GM12878 (cell line): ENCODE results near the gene CBARP. TPM values are rescaled to one million over a fixed set of nuclear protein-coding genes. Genes with fewer than 3 reads are reported as not detected.

Experiments
- ATAC-seq: fragments of 200-7000 bp; cut with Tn5 transposase; 3 replicates; pipeline ENCODE4 v1.9.1; 2020; ENCODE audit warnings: mild to moderate bottlenecking, moderate library complexity
- BruUV-seq: library from RNA; stranded (reverse); fragments of 400-500 nt; replicated peaks from 2 replicates; lab custom pipeline; 2021; lab: Mats Ljungman, UMichigan
- CTCF ChIA-PET: fragments of 300-600 bp; sonication (Branson Sonifier 250); formaldehyde crosslinking; extraction: SDS; loops from one replicate; lab custom pipeline; 2021; ENCODE audit warnings: inconsistent platforms; lab: Yijun Ruan, JAX
- POLR2A ChIA-PET: fragments of 350-600 bp; formaldehyde crosslinking; extraction: SDS; loops from one replicate; lab custom pipeline; 2021; ENCODE audit warnings: inconsistent platforms; lab: Charles Lee
- RAD21 ChIA-PET: fragments of 300-600 bp; sonication (Branson Sonifier 250); formaldehyde crosslinking; loops from one replicate; lab custom pipeline; 2023; ENCODE audit warnings: antibody characterized with exemption; ENCODE audit not compliant: unreplicated experiment; lab: Charles Lee
- SMC1A ChIA-PET: fragments of 300-600 bp; sonication (Branson Sonifier 250); formaldehyde crosslinking; loops from one replicate; lab custom pipeline; 2023; ENCODE audit not compliant: unreplicated experiment, uncharacterized antibody; lab: Charles Lee
- DNase-seq: peaks from one replicate; pipeline ENCODE4 v3.0.0-alpha.2; 2011; ENCODE audit warnings: low read depth, low spot score
- FAIRE-seq: peaks from 3 replicates; lab custom pipeline; 2011; peaks lifted over from hg19 to GRCh38; lab: Jason Lieb, UNC
- H2AFZ ChIP-seq: 2 replicates; pipeline ENCODE4 v1.6.0; 2011; ENCODE audit warnings: low read depth, low read length, control low read depth; ENCODE audit not compliant: control insufficient read depth
- H3K27ac ChIP-seq: 2 replicates; pipeline ENCODE4 v1.5.1; 2011; ENCODE audit warnings: control low read depth; ENCODE audit not compliant: control insufficient read depth, insufficient read depth
- H3K27me3 ChIP-seq, 2 experiments: replicated peaks in 1 of 2; 2 replicates each; pipeline versions ENCODE4 v1.6.0 to v1.6.1; 2011; ENCODE audit warnings: low read length in 1 of 2; ENCODE audit not compliant: control insufficient read depth in 2 of 2, insufficient read depth in 2 of 2
- H3K36me3 ChIP-seq, 2 experiments: 2 replicates each; pipeline ENCODE4 v1.5.1; 2011; ENCODE audit warnings: low read length in 1 of 2; ENCODE audit not compliant: control insufficient read depth in 2 of 2, insufficient read depth in 2 of 2
- H3K4me1 ChIP-seq: 2 replicates; pipeline ENCODE4 v1.6.1; 2011; ENCODE audit warnings: mild to moderate bottlenecking, low read length, moderate library complexity, mixed read lengths; ENCODE audit not compliant: control insufficient read depth, insufficient read depth
- H3K4me2 ChIP-seq: 2 replicates; pipeline ENCODE4 v1.6.0; 2011; ENCODE audit warnings: control low read depth; ENCODE audit not compliant: control insufficient read depth, insufficient read depth
- H3K4me3 ChIP-seq: fragments of 200-600 bp; sonication (generic); 2 replicates; pipeline ENCODE4 v1.5.1; 2016
- H3K79me2 ChIP-seq: 2 replicates; pipeline ENCODE4 v1.6.0; 2011; ENCODE audit warnings: low read length; ENCODE audit not compliant: control insufficient read depth, insufficient read depth
- H3K9ac ChIP-seq: 2 replicates; pipeline ENCODE4 v1.8.0; 2011; ENCODE audit warnings: low read length, control low read depth, mixed read lengths; ENCODE audit not compliant: control insufficient read depth, insufficient read depth
- H3K9me3 ChIP-seq: replicated peaks from 3 replicates; pipeline ENCODE4 v1.5.1; 2011; ENCODE audit warnings: mild to moderate bottlenecking, low read length; ENCODE audit not compliant: control insufficient read depth, insufficient read depth
- H4K20me1 ChIP-seq: 2 replicates; pipeline ENCODE4 v1.6.0; 2011; ENCODE audit not compliant: control insufficient read depth, insufficient read depth
- GATAD2B ChIP-seq: fragments of 450-650 bp; conservative IDR thresholded peaks from 2 replicates; pipeline ENCODE4 v1.6.1; 2017; ENCODE audit warnings: low read depth, mild to moderate bottlenecking, moderate library complexity
- HDGF ChIP-seq: fragments of 450-650 bp; IDR thresholded peaks from 2 replicates; pipeline ENCODE4 v1.6.1; 2016; ENCODE audit warnings: antibody characterized with exemption
- JUNB ChIP-seq: IDR thresholded peaks from 2 replicates; pipeline ENCODE4 v1.6.1; 2016; ENCODE audit warnings: antibody characterized with exemption, mild to moderate bottlenecking
- KAT2A ChIP-seq: conservative IDR thresholded peaks from 2 replicates; pipeline ENCODE4 v1.6.1; 2011; ENCODE audit warnings: low read depth, low read length; ENCODE audit not compliant: control insufficient read depth
- NFXL1 ChIP-seq: fragments of 450-650 bp; IDR thresholded peaks from 2 replicates; pipeline ENCODE4 v1.6.1; 2017; ENCODE audit warnings: antibody characterized with exemption, mild to moderate bottlenecking, borderline replicate concordance
- NR2F1 ChIP-seq: fragments of 450-650 bp; conservative IDR thresholded peaks from 2 replicates; pipeline ENCODE4 v1.6.1; 2017; ENCODE audit warnings: mild to moderate bottlenecking
- SIX5 ChIP-seq: IDR thresholded peaks from 2 replicates; pipeline ENCODE4 v1.6.1; 2011; ENCODE audit warnings: mild to moderate bottlenecking, low read depth, low read length, moderate library complexity; ENCODE audit not compliant: severe bottlenecking
- WGBS: methylation state at CpG from one replicate; pipeline ENCODE4 v1.1.6; 2016; ENCODE audit warnings: low lambda C conversion rate; ENCODE audit not compliant: insufficient replicate concordance, insufficient coverage; ENCODE audit errors: missing lambda C conversion rate; 5-methylcytosine and 5-hydroxymethylcytosine counted together
- in situ Hi-C: fragments of 300-500 bp; cut with MboI; formaldehyde crosslinking; loops from 9 replicates; pipeline ENCODE4 v1.14.3; 2018; ENCODE audit warnings: mixed read lengths
- intact Hi-C: fragments of 100-400 bp; cut with micrococcal nuclease; formaldehyde crosslinking; loops from one replicate; pipeline ENCODE4 v1.14.2; 2022; ENCODE audit not compliant: unreplicated experiment
- polyA plus RNA-seq, 11 experiments: library from polyadenylated mRNA; depleted of rRNA in 4 of 11; unstranded in 6 of 11; stranded (reverse) in 5 of 11; fragments of >200 nt; fragmentation: Nextera tagmentation in 4 of 11; fragmentation: Illumina TruSeq in 1 of 11; extraction: Ambion mirVana in 4 of 11; extraction: Trizol in 1 of 11; gene quantifications; 1 replicate in 1 of 11; 2 replicates in 10 of 11; pipeline versions ENCODE4 v1.2.1 to v1.2.3, GENCODE V29; 2011 to 2016; ENCODE audit warnings: inconsistent platforms in 2 of 11, missing spikeins in 2 of 11, low read depth in 1 of 11
- total RNA-seq, 4 experiments: library from RNA; depleted of rRNA in 3 of 4; stranded (reverse); fragments of >200 nt in 3 of 4; fragmentation: Illumina TruSeq in 1 of 4; extraction: Trizol in 1 of 4; gene quantifications; 2 replicates each; pipeline versions ENCODE4 v1.2.1 to v1.2.3, GENCODE V29; 2013 to 2021
- TF ChIP-seq, protein P1 (sequence below): fragments of 450-650 bp; IDR thresholded peaks from 2 replicates; pipeline ENCODE4 v1.6.1; 2017; ENCODE audit warnings: antibody characterized with exemption, mild to moderate bottlenecking, moderate library complexity

The CBARP gene
- total and polyA plus RNA-seq, 10 of the 15 experiments (the other 5 are each of a cell fraction or from before 2014, with no cell fraction given) = 0.04 to 0.59 (median 0.18) TPM; not detected in 3

DNA sequence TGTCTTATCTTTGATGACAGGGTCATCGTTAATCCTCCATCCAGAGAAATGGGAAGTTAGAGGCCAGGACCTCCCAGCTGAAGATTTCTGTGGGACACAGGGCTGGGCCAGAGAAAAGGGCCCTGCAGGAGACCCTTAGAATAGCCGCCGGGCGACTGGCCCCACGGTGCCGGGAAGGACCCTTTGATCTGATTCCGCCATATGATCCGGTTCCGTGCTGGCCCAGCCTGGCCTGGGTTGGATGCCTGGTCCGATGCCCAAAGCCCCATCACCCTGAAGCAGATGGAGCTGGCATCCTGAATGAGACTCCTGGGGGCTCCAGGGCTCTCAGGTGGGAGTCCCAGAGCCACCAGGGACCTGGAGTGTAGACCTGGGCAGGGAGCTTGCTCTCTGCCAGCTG is 38.3 kb downstream of the CBARP start:
- BruUV-seq = no TSS peak
- no peaks in the 10 kb centered on the region for H3K36me3 ChIP-seq

More for the DNA sequence above, 38.3 kb downstream of the CBARP start:
- H3K9ac ChIP-seq = no peak overlapping the region
- H3K27me3 ChIP-seq = no peaks in the 10 kb centered on the region
- FAIRE-seq (no peak), ATAC-seq (no peak), DNase-seq (no peak)
- H3K4me2 ChIP-seq = no peak overlapping the region
- in situ Hi-C loops (no loop called here), intact Hi-C loops (no loop called here)
- no peaks in the 10 kb centered on the region; the same call in 1 of the 2 replicates for H3K4me1 ChIP-seq
- 79% methylated on average over 10 of the region's 10 CpGs for WGBS
- no peaks in the 10 kb centered on the region for H4K20me1 ChIP-seq
- H3K4me3 ChIP-seq = no peak overlapping the region
- TF ChIP-seq, protein P1, sequence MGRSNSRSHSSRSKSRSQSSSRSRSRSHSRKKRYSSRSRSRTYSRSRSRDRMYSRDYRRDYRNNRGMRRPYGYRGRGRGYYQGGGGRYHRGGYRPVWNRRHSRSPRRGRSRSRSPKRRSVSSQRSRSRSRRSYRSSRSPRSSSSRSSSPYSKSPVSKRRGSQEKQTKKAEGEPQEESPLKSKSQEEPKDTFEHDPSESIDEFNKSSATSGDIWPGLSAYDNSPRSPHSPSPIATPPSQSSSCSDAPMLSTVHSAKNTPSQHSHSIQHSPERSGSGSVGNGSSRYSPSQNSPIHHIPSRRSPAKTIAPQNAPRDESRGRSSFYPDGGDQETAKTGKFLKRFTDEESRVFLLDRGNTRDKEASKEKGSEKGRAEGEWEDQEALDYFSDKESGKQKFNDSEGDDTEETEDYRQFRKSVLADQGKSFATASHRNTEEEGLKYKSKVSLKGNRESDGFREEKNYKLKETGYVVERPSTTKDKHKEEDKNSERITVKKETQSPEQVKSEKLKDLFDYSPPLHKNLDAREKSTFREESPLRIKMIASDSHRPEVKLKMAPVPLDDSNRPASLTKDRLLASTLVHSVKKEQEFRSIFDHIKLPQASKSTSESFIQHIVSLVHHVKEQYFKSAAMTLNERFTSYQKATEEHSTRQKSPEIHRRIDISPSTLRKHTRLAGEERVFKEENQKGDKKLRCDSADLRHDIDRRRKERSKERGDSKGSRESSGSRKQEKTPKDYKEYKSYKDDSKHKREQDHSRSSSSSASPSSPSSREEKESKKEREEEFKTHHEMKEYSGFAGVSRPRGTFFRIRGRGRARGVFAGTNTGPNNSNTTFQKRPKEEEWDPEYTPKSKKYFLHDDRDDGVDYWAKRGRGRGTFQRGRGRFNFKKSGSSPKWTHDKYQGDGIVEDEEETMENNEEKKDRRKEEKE = no peak
- TF ChIP-seq NR2F1 (no peak), SIX5 (no peak), JUNB (no peak), HDGF (no peak), GATAD2B (no peak), NFXL1 (no peak), KAT2A (no peak)
- ChIA-PET SMC1A (interaction anchor here (0.7 kb wide), 1 partner anchor 14 kb away, joined by 3 read pairs; no protein-coding TSS in a partner anchor), POLR2A (interaction anchor here (1.3 kb wide), 1 partner anchor 86 kb away, joined by 5 read pairs; no protein-coding TSS in a partner anchor), CTCF (interaction anchor here (2.3 kb wide), 1 partner anchor 87 kb away, joined by 12 read pairs; no protein-coding TSS in a partner anchor), RAD21 (interaction anchor here (3.8 kb wide), 1 partner anchor 86 kb away, joined by 17 read pairs; no protein-coding TSS in a partner anchor)
- no peaks in the 10 kb centered on the region for H3K79me2 ChIP-seq
- no peak overlapping the region for H2AFZ ChIP-seq
- no peaks in the 10 kb centered on the region for H3K9me3 ChIP-seq
- no peak overlapping the region for H3K27ac ChIP-seq
